22Rv1 (cell line): ENCODE data around the gene TAS2R31.

Source experiments
- CTCF ChIP-seq: fragments of 450-650 bp; IDR thresholded peaks from 2 replicates; pipeline ENCODE4 v1.5.1; 2017; ENCODE audit warnings: mild to moderate bottlenecking
- ZFX ChIP-seq: fragments of 450-650 bp; IDR thresholded peaks from 2 replicates; pipeline ENCODE4 v1.6.1; 2017; ENCODE audit warnings: antibody characterized with exemption, borderline replicate concordance

- no peak for TF ChIP-seq ZFX
- no peak for TF ChIP-seq CTCF
These were observed 24.1 kb upstream of the TAS2R31 start for GRCh38 chr12:11055306-11055705.
